Lower leg skin (tissue), 3 donors: ENCODE results near the gene KRTAP10-10.

Experiments used
- CTCF ChIP-seq, 3 donors: fragments of 450-650 bp; IDR thresholded peaks; one replicate each; pipeline ENCODE4 v1.5.1; 2016; ENCODE audit warnings: antibody characterized with exemption in 3 of 3, mild to moderate bottlenecking in 3 of 3, moderate library complexity in 2 of 3
- POLR2A ChIP-seq, 2 donors: fragments of 450-650 bp; IDR thresholded peaks; one replicate each; pipeline ENCODE4 v1.6.1; 2016 to 2017; ENCODE audit warnings: antibody characterized with exemption in 2 of 2, mild to moderate bottlenecking in 1 of 2, moderate library complexity in 1 of 2

GRCh38 chr21:44667612-44668011, 30.5 kb downstream of the KRTAP10-10 start:
- TF ChIP-seq CTCF (IDR thresholded peaks at IDR 0.05) (no peak), POLR2A (IDR thresholded peaks at IDR 0.05) (no peak)
